Stimulated activated CD8-positive, alpha-beta memory T cell treated with anti-CD3 and anti-CD28 coated beads, Interleukin-4, amount 100 ng/mL, for 1 hour (primary cell): Measurements from ENCODE around the gene ERCC3.
"Not testable (repeated sequence)": the region's sequence is repeated elsewhere in the genome, so short reads cannot be mapped to it uniquely, and the experiment has no call there.

Experiments used
- DNase-seq, 2 donors: peaks; one replicate each; pipeline ENCODE4 v3.0.0-alpha.2; 2020; ENCODE audit warnings: low read depth in 2 of 2, low spot score in 1 of 2

Gene ERCC3

DNA sequence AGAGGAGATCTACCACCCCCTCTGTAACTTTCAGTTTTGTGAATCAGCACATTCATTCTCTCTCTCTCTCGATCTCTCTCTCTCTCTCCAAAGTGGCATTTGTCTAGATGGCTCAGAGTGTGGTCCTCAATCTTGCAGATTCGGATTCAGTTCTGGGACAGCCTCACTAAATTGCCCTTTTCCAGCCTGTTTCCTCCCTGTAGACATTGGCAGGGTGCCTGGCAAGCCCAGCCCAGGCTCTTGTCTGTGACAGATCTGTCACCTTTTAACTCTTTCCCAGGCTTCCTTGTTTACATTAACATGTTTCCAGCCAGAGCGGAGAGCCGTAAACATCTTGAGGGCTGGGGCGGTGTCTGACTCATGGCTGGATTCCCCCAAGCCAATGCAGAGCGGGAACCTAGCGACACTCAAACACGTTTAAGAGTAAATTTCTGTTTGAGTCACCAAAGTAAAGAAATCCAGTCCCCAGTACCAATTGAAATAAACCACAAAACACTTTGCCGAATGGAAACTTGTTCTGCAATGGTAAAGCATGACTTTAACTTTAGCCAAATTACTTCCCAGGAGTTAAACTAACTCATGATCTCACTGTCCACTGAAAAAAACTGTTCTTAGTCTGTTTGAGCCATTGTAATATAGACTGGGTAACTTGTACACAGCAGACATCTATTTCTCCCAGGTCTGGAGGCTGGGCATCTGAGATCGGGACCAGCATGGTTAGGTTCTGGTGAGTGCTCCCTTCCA, 67.3 kb downstream of the ERCC3 start:
- no peak for DNase-seq

DNA sequence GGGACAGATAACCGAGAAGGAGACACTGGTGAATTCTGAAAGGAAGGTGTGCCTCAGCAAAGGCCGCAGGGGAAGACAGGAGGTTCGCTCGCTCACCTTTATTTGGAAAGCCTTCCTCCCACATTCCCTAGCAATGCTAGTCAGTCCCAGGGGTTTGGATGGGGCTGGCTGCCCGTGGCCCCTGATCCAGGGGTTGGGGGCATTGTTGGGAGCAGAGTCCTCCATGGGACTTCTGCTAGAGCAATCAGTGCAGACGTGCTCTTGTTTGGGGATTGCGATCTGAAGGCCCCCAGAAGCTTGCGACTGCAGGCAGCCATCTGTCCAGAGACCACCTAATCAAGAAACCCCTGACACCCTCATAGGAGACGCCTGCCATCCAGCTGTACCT, 67.8 kb downstream of the ERCC3 start:
- no peak for DNase-seq

DNA sequence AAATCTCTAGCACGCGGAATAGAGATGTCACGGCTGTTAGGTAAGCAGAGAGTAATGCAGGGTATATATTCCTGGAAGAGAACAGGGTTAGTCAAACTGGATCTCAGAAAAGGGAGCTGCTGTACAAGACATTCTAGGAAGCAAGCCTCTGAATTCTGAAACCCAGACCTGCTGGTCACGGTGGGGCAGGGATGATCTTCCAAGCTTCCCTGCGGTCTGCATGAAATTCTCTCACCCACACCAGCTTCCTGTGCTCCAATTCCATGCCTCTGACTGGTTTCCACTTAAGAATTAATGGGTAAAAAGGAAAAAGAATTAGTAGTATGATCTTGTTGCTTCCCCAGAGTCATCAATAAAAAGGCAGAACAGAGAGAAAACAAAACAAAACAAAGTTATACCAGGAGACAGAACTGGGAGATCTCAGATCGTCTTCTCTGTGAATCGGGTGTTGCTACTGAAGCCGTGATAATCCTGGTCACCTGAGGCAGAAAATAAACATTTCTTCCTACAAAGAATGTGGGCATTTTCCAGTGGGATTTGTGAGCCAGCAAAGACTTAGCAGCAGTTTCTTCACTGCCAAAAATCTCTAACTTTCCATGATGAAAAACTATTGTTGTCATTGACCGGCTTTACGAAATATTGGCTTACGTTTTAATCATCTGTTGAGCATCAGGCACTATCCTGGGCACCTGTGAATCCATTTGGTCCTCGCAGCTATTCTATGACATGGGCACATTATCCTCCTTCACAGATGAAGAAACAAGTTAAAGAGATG, 68.6 kb downstream of the ERCC3 start:
- DNase-seq: no peak

DNA sequence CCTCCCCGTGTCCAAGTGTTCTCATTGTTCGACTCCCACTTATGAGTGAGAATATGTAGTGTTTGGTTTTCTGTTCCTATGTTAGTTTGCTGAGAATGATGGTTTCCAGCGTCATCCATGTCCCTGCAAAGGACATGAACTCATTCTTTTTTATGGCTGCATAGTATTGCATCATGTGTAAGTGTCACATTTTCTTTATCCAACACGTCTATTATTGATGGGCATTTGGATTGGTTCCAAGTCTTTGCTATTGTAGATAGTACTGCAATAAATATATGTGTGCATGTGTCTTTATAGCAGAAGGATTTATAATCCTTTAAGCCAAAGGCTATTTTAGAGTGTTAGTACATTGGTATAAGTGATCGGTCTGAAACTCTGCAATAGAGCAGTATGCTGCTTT, 69.8 kb downstream of the ERCC3 start:
- DNase-seq: not testable (repeated sequence)

DNA sequence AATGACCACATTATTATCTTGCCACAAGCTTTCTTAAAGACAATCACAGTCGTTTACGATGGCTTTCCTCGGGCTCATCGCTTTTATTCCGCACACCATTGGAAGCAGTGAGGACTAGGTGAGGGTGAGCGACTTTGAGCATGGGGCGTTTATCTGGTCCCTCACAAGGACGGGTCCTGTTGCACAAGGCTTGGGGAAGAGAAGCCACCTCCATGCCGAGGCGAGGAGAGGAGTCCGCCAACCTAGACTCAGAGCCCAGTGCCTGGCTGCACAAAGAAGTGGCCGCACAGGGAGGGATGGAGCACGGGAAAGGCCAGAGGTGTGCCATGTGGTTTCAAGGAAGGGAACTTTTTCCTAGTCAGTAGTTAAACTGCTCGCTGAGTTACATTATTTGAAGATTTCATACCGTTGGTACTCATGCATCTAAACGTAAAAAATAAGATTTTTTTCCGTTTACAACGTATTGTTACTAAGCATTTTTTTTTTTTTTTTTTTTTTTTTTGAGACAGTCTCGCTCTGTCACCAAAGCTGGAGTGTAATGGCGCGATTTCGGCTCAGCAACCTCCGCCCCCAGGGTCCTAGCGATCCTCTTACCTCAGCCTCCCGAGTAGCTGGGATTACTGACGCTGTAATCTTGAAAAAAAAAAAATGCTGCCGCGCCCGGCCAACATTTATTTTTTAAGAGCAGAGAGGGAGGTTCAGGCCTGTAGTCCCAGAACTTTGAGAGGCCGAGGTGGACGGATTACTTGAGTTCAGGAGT, 73.0 kb downstream of the ERCC3 start:
- no peak for DNase-seq

DNA sequence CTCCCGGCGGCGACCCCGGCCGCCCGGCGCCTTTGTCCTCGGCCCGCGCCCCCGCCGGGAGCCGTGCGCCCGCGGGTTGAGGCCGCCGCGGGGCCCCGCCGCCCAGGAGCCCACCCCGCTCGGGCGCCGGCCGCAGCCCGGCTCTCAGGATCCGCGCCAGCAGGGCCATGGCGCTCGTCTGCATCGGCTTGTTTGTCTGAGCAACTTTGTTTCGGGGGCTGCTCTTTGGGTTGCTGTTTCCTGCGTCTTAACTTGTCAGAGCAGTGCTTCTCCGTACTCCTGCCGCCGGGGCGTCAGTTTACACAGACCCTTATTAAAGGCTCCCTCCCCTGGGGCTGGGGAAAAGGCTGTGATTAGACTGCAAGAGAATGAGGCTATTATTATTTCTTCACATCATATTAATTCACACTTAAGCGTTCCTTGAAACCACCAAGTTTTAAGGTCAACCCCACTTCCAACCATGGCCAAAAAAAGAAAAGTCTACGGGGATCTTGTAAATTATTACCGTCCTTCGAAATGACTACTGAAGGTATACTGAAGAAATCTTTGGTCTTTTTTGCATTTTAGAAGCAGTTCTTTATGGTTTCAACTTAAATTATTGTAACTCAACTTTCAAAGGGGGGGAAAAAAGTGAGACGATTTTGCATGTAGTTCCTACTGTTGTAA, 73.7 kb downstream of the ERCC3 start, which contains the start of gene CYP27C1:
Gene CYP27C1 (minus strand): TSS at position 198 of the 666 bp plus-strand sequence. CDS start 29 bp downstream, at position 169.
- DNase-seq: no peak

DNA sequence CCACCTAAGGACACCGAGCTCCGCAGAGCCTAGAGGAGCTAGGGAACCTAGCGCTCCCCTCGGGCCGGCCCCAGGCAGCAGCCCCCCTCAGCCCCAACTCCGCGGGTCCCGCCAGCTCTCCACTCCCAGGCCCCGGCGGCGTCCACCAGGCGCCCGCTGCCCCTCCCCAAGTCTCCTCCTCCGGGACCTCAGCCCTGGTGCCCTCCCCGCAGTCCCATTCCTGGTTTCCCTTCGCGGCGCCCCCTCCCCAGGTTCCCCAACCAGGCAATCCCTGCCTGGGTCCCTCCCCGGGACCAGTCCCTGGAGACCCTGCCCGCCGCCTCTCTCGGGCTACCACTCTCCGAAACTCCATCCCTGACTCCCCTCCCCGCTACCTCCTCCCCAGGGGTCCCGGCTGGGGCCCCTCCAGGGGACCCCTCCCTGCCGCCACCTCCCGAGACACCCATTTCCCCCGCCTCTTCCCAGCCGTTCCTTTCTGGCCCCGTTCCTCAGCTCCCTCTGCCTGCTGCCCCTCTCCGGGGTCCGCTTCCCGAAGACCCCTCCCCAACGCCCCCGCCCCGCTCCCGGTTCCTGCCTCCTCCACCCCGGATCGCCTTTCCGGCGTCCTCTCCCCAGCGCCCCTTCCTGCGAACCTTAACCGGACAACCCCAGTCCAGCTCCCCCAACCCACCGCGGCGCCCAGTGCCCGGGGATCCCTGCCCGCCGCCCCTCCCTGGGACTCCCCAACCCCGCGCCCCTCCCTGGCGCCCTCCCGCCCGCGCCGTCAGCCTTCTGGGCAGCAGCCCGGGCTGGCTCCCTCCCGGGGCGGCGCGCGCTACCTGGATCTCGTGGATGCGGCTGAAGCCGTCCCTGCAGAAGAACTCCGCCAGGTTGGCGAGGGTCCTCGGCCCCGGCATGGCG, 74.5 kb downstream of the ERCC3 start:
- DNase-seq: no peak

DNA sequence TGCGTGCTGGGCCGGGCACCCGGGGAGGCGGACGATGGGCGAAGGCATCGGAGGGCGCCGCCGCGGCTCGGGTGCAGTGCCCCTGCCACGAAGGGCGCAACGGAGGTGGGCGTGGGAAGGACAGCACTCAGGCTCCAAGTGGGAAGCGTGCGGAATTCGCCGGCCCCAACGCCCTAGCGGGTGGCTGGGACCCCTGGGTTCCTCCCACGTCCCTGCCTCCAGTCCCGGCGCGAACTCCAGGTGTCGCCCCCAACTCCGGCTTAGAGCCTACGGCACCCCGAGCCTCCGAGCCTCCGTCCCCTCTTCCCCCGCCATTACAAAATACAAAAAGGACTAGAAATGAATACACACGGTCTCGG, 75.2 kb downstream of the ERCC3 start:
- DNase-seq: no peak

DNA sequence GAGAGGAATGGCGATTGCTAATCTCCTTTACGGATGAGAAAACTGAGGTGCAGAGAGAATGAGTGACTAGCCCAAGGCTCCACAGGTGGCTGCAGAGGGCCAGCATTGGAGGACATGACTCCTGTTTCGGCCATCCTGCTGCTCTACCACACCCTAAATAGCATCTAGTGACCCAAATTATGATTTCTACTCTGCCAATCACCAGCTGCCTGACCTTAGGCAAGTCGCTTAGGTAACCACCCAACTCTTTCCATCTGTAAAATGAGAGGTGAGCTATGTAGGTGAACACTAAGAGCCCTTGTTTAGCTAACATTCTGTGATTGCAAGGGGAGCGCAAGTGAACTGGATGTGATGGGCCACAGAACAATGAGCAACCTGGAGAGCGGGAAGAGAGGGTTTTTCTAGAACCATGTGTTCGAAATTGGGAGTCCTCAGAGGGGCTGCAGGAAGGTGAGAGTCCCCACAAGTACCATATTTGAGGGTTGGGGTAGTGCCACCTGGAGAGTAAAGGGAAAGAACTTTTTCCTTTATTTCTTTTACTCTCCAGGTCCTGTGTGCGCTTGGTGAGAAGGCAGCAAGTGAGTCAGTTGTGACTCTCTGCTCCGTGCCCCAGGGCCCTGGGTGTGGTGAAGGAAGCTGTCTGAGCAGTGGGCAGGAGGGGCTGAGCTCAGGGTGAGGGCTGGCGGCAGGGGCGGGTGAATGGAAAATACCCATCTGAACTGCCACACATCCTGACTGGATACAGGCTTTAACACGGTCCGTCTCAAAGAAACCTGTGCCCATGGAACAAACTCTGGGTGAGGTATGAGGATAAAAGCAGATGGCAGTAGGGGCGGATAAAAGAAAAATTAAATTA, 76.2 kb downstream of the ERCC3 start:
- DNase-seq: no peak

DNA sequence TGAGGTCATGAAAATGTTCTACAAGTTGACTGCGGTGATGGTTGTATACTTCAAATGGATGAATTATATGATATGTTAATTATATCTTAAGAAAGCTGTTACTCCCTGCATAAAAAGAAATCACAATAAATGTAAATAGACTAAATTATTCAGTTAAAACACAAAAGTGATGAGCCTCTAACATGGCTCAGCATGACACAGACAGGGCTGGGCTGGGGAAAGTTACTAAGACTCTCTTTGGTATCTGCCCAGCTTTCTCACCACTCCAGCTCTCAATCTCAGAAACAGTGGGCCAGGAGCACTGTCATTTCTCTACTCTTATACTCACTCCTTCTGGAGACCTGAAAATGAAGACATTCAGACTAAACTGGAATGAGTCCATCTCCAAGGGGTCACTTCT, 77.4 kb downstream of the ERCC3 start:
- DNase-seq: no peak

DNA sequence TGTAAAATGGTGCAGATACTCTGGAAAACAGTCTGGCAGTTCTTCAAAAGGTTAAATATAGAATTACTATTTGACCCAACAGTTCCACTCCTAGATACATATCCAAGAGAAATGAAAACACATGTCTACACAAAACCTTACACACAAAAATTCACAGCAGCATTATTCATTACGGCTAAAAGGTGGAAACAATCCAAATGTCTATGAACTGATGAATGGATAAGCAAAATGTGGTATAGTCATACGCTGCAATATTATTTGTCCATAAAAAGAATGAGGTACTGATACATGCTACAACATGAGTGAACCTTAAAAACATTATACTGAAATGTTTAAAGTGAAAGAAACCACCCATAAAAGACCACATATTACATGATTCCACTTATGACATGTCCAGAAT, 77.8 kb downstream of the ERCC3 start:
- no peak for DNase-seq

DNA sequence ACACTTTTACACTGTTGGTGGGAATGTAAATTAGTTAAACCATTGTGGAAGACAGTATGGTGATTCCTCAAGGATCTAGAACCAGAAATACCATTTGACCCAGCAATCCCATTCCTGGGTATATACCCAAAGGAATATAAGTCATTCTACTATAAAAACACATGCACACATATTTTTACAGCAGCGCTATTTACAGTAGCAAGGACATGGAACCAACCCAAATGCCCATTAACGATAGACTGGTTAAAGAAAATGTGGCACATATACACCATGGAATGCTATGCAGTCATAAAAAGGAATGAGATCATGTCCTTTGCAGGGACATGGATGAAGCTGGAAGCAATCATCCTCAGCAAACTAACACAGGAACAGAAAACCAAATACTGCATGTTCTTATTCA, 79.7 kb downstream of the ERCC3 start:
- not testable (repeated sequence) for DNase-seq

DNA sequence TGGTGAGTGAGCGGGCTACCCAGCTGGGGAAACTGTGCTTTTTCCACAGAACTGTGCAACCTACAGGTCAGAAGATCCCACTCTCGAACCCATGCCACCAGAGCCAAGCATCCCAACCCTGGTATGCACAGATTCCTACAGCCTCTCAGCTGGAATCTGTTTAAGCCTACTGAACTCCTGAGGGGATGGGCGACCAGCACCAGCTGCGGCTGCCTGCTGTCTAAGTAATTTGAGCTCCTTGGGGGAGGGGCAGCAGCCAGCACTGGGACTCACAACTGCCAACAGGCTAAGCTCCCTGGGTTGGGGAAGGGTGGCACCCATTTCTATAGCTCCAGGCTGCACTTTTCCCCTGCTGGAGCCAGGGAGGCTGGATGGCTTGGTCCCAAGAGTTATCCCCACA, 85.6 kb downstream of the ERCC3 start:
- no peak for DNase-seq
